A673 (cell line): Measurements from ENCODE around the gene NHLRC1. TPM values are rescaled to one million over a fixed set of nuclear protein-coding genes. Genes with fewer than 3 reads are reported as not detected.

Experiments used
- BruUV-seq: library from RNA; stranded (reverse); fragments of 400-500 nt; replicated peaks from 2 replicates; lab custom pipeline; 2021; lab: Mats Ljungman, UMichigan
- CTCF ChIA-PET: fragments of 300-600 bp; sonication (Branson Sonifier 250); formaldehyde crosslinking; loops from one replicate; lab custom pipeline; 2022; ENCODE audit warnings: antibody characterized with exemption; lab: Charles Lee
- POLR2A ChIA-PET: fragments of 300-600 bp; sonication (Branson Sonifier 250); formaldehyde crosslinking; loops from one replicate; lab custom pipeline; 2022; ENCODE audit warnings: antibody characterized with exemption; ENCODE audit not compliant: low non-redundant PET; lab: Charles Lee
- DNase-seq: peaks from one replicate; pipeline ENCODE4 v3.0.0-alpha.2; 2015; ENCODE audit warnings: low spot score
- H3K27ac ChIP-seq: fragments of 200-600 bp; sonication (generic); 2 replicates; pipeline ENCODE4 v1.5.1; 2016; ENCODE audit warnings: mixed run types, low read depth, mild to moderate bottlenecking, mixed read lengths, antibody characterized with exemption, low read length; ENCODE audit not compliant: poor library complexity, severe bottlenecking
- H3K27me3 ChIP-seq: fragments of 200-600 bp; sonication (generic); replicated peaks from 2 replicates; pipeline ENCODE4 v1.6.1; 2017; ENCODE audit warnings: mixed run types, low read depth, mild to moderate bottlenecking, mixed read lengths, antibody characterized with exemption, low read length; ENCODE audit not compliant: insufficient read depth, poor library complexity
- H3K36me3 ChIP-seq: fragments of 200-600 bp; sonication (generic); 2 replicates; pipeline ENCODE4 v1.6.1; 2016; ENCODE audit warnings: mixed run types, mild to moderate bottlenecking, mixed read lengths, antibody characterized with exemption, low read length; ENCODE audit not compliant: insufficient read depth, poor library complexity, severe bottlenecking
- H3K4me1 ChIP-seq: fragments of 200-600 bp; sonication (generic); 2 replicates; pipeline ENCODE4 v1.6.1; 2017; ENCODE audit warnings: mixed run types, mild to moderate bottlenecking, mixed read lengths, antibody characterized with exemption, low read length; ENCODE audit not compliant: insufficient read depth, poor library complexity, severe bottlenecking
- H3K4me3 ChIP-seq: fragments of 200-600 bp; sonication (generic); 2 replicates; pipeline ENCODE4 v1.5.1; 2016; ENCODE audit warnings: low read depth, mixed run types, mild to moderate bottlenecking, mixed read lengths, low read length; ENCODE audit not compliant: poor library complexity, severe bottlenecking
- H3K9me3 ChIP-seq: fragments of 200-600 bp; sonication (generic); 2 replicates; pipeline ENCODE4 v1.6.1; 2016; ENCODE audit warnings: mixed run types, low read depth, mild to moderate bottlenecking, mixed read lengths, antibody characterized with exemption, low read length; ENCODE audit not compliant: poor library complexity, severe bottlenecking
- EZH2 ChIP-seq: fragments of 200-600 bp; sonication (generic); IDR thresholded peaks from 2 replicates; pipeline ENCODE4 v1.6.1; 2017; ENCODE audit warnings: borderline replicate concordance, low read depth, mild to moderate bottlenecking, mixed read lengths, antibody characterized with exemption, low read length; ENCODE audit not compliant: poor library complexity, severe bottlenecking
- intact Hi-C: fragments of 100-400 bp; cut with micrococcal nuclease; formaldehyde crosslinking; loops from one replicate; pipeline ENCODE4 v1.10.0; 2022; ENCODE audit not compliant: unreplicated experiment
- total RNA-seq: library from RNA; stranded (reverse); gene quantifications from 2 replicates; pipeline ENCODE4 v1.2.3, GENCODE V29; 2021
- TF ChIP-seq, protein P1 (sequence below): fragments of 300-800, 200-600 bp; sonication (generic); conservative IDR thresholded peaks from 2 replicates; pipeline ENCODE4 v1.5.1; 2017; ENCODE audit warnings: low read depth, mild to moderate bottlenecking, antibody characterized with exemption, low read length, moderate library complexity, mixed read lengths

The NHLRC1 gene
- total RNA-seq, 1 experiment from 2014 or later: 4.3 TPM

DNA sequence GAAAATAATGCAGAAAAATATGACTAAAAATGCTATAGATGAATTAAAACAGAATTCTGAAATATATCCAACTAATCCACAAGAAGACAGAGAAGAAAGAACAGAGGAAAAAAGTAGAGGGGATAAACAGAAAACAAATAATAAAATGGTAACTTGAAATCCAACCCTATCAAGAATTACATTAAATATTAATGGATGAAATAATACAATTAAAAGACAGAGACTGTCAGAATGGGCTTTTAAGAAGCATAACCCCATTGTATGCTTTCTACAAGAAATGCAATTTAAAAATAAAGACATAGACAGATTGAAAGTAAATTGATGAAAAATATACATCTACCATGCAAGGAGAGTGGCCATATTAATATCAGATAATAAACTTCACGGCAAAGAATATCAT lies 15.4 kb downstream of the NHLRC1 start:
- H3K27ac ChIP-seq: no peak overlapping the region
- no peaks in the 10 kb centered on the region for H3K9me3 ChIP-seq
- no TSS peak for BruUV-seq
- H3K4me3 ChIP-seq: no peak overlapping the region
- POLR2A ChIA-PET: no interaction called here
- H3K36me3 ChIP-seq: no peaks in the 10 kb centered on the region
- intact Hi-C loops: no loop called here
- CTCF ChIA-PET: no interaction called here
- no peaks in the 10 kb centered on the region for H3K27me3 ChIP-seq
- TF ChIP-seq EZH2: no peak
- TF ChIP-seq, protein P1, sequence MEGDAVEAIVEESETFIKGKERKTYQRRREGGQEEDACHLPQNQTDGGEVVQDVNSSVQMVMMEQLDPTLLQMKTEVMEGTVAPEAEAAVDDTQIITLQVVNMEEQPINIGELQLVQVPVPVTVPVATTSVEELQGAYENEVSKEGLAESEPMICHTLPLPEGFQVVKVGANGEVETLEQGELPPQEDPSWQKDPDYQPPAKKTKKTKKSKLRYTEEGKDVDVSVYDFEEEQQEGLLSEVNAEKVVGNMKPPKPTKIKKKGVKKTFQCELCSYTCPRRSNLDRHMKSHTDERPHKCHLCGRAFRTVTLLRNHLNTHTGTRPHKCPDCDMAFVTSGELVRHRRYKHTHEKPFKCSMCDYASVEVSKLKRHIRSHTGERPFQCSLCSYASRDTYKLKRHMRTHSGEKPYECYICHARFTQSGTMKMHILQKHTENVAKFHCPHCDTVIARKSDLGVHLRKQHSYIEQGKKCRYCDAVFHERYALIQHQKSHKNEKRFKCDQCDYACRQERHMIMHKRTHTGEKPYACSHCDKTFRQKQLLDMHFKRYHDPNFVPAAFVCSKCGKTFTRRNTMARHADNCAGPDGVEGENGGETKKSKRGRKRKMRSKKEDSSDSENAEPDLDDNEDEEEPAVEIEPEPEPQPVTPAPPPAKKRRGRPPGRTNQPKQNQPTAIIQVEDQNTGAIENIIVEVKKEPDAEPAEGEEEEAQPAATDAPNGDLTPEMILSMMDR: no peak
- no peak for DNase-seq
- no peaks in the 10 kb centered on the region for H3K4me1 ChIP-seq

DNA sequence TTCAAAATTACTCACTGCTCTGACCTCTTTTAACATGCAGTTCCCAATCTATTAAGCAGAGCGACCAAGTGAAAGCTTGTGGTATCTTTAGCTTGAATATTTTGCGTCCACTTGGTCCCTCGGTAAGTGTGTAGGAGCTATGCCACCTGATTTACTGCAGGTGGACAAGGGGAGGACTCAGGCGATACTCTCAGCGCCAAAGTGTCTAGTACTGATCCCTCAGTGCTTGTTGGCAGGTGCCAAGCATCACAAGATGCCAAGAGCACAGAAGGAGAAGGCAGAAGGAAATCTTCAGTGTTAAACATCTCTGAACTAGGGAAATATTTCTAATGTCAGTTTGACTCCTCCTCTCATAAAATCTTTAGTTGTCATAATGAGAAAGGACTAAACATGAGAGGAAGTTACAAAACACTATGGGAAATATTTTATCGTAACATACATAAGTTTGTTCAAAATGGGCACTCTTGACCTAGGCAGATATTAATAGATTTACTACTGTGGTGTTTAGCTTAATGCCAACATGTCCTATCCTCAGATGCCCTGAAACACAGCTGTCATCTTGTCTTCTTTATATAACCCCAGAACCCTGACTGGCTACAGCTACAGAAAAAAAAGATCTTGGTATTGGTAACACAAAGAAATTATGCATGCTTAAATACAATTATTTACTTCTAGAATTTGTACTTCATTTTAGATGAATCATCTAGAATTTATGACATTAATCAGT lies 19.5 kb downstream of the NHLRC1 start:
- Histone ChIP-seq H3K27me3 (no peaks in the 10 kb centered on the region), H3K27ac (no peak overlapping the region), H3K36me3 (no peaks in the 10 kb centered on the region), H3K9me3 (no peaks in the 10 kb centered on the region), H3K4me1 (no peaks in the 10 kb centered on the region), H3K4me3 (no peak overlapping the region)
- no TSS peak for BruUV-seq
- POLR2A ChIA-PET: no interaction called here
- intact Hi-C loops: no loop called here
- CTCF ChIA-PET: no interaction called here
- no peak for TF ChIP-seq EZH2
- TF ChIP-seq, protein P1: no peak
- DNase-seq: no peak

DNA sequence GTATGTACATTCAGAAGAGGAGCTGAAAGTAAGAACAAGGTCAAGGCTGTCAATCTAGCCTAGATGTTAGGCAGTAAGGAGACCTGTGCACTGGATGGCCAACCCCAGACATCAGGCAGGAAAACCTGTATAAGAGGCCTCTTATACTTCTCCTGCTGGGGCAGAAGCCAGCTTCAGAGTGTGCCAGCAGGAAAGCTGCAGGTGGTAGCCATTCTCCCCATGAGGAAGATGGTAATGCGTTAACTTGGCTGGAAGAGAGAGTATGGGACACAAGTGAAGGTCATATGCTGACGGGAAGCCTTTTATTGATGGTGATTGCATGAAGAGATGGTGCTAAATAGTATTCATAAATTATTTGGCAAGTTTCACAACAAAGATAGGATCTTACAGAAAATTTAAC lies 20.6 kb downstream of the NHLRC1 start:
- Histone ChIP-seq H3K36me3 (no peaks in the 10 kb centered on the region), H3K27me3 (no peaks in the 10 kb centered on the region), H3K27ac (no peak overlapping the region), H3K4me3 (no peak overlapping the region), H3K9me3 (no peaks in the 10 kb centered on the region), H3K4me1 (no peaks in the 10 kb centered on the region)
- no peak for DNase-seq
- intact Hi-C loops: no loop called here
- CTCF ChIA-PET: no interaction called here
- BruUV-seq: no TSS peak
- TF ChIP-seq EZH2: no peak
- TF ChIP-seq, protein P1: no peak
- POLR2A ChIA-PET: no interaction called here
